Adrenal gland (tissue), 5 donors: Measurements from ENCODE around the gene ARL6IP1.
"Not testable (repeated sequence)": the region's sequence is repeated elsewhere in the genome, so short reads cannot be mapped to it uniquely, and the experiment has no call there.

ENCODE experiments used
- CTCF ChIP-seq, 6 experiments: fragments of 450-650 bp in 4 of 6; fragments of 200-600 bp in 2 of 6; sonication (generic) in 1 of 6; IDR thresholded peaks; 1 replicate in 5 of 6; 2 replicates in 1 of 6; pipeline versions ENCODE4 v1.5.1 to v1.8.0; 2016 to 2021; ENCODE audit warnings: antibody characterized with exemption in 6 of 6, mild to moderate bottlenecking in 2 of 6, moderate library complexity in 1 of 6
- POLR2A ChIP-seq, 2 donors: fragments of 450-650 bp; IDR thresholded peaks; one replicate each; pipeline ENCODE4 v1.6.1; 2017; ENCODE audit warnings: antibody characterized with exemption in 2 of 2, mild to moderate bottlenecking in 2 of 2, moderate library complexity in 1 of 2
- donor health status: DM: no; HTN: no; CAD: no.

- TF ChIP-seq CTCF, POLR2A (IDR thresholded peaks at IDR 0.05): not testable (repeated sequence)
These were observed 43.2 kb downstream of the ARL6IP1 start for GRCh38 chr16:18757960-18758660.
